Adrenal gland (tissue), 5 donors: ENCODE data around the gene ASXL2.
"Not testable (repeated sequence)": the region's sequence is repeated elsewhere in the genome, so short reads cannot be mapped to it uniquely, and the experiment has no call there.

ENCODE experiments used
- POLR2A ChIP-seq, 2 donors: fragments of 450-650 bp; IDR thresholded peaks; one replicate each; pipeline ENCODE4 v1.6.1; 2017; ENCODE audit warnings: antibody characterized with exemption in 2 of 2, mild to moderate bottlenecking in 2 of 2, moderate library complexity in 1 of 2
- TF ChIP-seq, protein P1 (sequence below), 6 experiments: fragments of 450-650 bp in 4 of 6; fragments of 200-600 bp in 2 of 6; sonication (generic) in 1 of 6; IDR thresholded peaks; 1 replicate in 5 of 6; 2 replicates in 1 of 6; pipeline versions ENCODE4 v1.5.1 to v1.8.0; 2016 to 2021; ENCODE audit warnings: antibody characterized with exemption in 6 of 6, mild to moderate bottlenecking in 2 of 6, moderate library complexity in 1 of 6
- donor health status: DM: no; HTN: no; CAD: no.

GRCh38 chr2:25915944-25916772 lies 37.9 kb upstream of the ASXL2 start:
- TF ChIP-seq, protein P1, sequence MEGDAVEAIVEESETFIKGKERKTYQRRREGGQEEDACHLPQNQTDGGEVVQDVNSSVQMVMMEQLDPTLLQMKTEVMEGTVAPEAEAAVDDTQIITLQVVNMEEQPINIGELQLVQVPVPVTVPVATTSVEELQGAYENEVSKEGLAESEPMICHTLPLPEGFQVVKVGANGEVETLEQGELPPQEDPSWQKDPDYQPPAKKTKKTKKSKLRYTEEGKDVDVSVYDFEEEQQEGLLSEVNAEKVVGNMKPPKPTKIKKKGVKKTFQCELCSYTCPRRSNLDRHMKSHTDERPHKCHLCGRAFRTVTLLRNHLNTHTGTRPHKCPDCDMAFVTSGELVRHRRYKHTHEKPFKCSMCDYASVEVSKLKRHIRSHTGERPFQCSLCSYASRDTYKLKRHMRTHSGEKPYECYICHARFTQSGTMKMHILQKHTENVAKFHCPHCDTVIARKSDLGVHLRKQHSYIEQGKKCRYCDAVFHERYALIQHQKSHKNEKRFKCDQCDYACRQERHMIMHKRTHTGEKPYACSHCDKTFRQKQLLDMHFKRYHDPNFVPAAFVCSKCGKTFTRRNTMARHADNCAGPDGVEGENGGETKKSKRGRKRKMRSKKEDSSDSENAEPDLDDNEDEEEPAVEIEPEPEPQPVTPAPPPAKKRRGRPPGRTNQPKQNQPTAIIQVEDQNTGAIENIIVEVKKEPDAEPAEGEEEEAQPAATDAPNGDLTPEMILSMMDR (IDR thresholded peaks at IDR 0.05) = not testable (repeated sequence)
- not testable (repeated sequence) for TF ChIP-seq POLR2A (IDR thresholded peaks at IDR 0.05)
